ENCODE results near the gene KIF5A.
"Not testable (repeated sequence)": the region's sequence is repeated elsewhere in the genome, so short reads cannot be mapped to it uniquely, and the experiment has no call there.

The KIF5A gene

DNA sequence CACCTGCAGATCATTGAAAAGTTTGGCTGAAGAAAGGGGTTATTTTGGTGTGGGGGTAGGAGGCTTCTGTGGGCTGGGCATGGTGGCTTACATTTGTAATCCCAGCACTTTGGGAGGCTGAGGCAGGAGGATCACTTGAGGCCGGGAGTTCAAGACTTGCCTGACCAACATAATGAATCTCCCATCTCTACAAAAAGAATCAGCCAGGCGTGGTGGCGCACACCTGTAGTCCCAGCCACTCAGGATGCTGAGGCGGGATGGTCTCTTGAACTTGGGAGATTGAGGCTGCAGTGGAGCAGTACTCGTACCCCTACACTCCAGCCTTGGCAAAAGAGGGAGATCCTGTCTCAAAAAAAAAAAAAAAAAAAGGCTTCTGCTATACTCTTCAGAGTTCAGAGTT is 36.6 kb upstream of the KIF5A start:
- no peaks in the 10 kb centered on the region for H3K9me2 ChIP-seq (ENCODE audit: low read depth, low read length)
- no peak overlapping the region for H3K9ac ChIP-seq (ENCODE audit: low read length)
- no peak overlapping the region for H2AFZ ChIP-seq (ENCODE audit: low read length)
- H3K9me3 ChIP-seq (ENCODE audit: low read length) = no peaks in the 10 kb centered on the region
- H3K36me3 ChIP-seq (ENCODE audit: insufficient read depth, low read length) = peaks cover 92% of the 10 kb centered on the region
- H3K4me2 ChIP-seq (ENCODE audit: low read length) = no peak overlapping the region
- 0 out of 2 replicates have a peak, but pooled peaks cover 3% of the 10 kb centered on the region for H3F3A ChIP-seq (ENCODE audit: insufficient read depth, low read length)
- no peak overlapping the region for H3K27ac ChIP-seq (ENCODE audit: low read depth, low read length, poor library complexity, severe bottlenecking)
- H3K4me1 ChIP-seq (ENCODE audit: insufficient read depth, low read length, severe bottlenecking) = peaks cover 2% of the 10 kb centered on the region
- no peak for TF ChIP-seq EZH2 (IDR thresholded peaks at IDR 0.05; ENCODE audit: borderline replicate concordance, low read length)
- TF ChIP-seq, protein P1, sequence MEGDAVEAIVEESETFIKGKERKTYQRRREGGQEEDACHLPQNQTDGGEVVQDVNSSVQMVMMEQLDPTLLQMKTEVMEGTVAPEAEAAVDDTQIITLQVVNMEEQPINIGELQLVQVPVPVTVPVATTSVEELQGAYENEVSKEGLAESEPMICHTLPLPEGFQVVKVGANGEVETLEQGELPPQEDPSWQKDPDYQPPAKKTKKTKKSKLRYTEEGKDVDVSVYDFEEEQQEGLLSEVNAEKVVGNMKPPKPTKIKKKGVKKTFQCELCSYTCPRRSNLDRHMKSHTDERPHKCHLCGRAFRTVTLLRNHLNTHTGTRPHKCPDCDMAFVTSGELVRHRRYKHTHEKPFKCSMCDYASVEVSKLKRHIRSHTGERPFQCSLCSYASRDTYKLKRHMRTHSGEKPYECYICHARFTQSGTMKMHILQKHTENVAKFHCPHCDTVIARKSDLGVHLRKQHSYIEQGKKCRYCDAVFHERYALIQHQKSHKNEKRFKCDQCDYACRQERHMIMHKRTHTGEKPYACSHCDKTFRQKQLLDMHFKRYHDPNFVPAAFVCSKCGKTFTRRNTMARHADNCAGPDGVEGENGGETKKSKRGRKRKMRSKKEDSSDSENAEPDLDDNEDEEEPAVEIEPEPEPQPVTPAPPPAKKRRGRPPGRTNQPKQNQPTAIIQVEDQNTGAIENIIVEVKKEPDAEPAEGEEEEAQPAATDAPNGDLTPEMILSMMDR (IDR thresholded peaks at IDR 0.05; ENCODE audit: low read length) = no peak
- H4K20me1 ChIP-seq (ENCODE audit: insufficient read depth, low read length) = no peaks in the 10 kb centered on the region
- H3K79me2 ChIP-seq (ENCODE audit: insufficient read depth, low read length) = no peaks in the 10 kb centered on the region
- H3K27me3 ChIP-seq (ENCODE audit: insufficient read depth, low read length) = no peaks in the 10 kb centered on the region
- H3K4me3 ChIP-seq (ENCODE audit: low read depth, low read length, poor library complexity, severe bottlenecking) = no peak overlapping the region

DNA sequence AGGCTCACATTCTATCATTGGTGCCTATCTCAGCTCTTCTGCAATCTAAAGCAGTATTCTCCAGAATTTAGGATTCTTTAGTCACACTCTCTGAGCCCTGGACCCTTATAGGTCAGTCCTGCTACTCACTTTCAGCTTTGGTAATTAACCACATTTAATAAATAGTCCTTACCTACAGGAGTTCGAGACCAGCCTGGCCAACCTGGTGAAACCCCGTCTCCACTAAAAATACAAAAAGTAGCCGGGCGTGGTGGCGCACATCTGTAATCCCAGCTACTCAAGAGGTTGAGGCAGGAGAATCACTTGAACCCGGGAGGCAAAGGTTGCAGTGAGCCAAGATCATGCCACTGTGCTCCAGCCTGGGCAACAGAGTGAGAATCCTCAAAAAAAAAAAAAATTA is 36.2 kb upstream of the KIF5A start:
- H3K9me3 ChIP-seq (ENCODE audit: low read length); H3K9me2 ChIP-seq (ENCODE audit: low read depth, low read length); H3F3A ChIP-seq (ENCODE audit: insufficient read depth, low read length); H3K4me3 ChIP-seq (ENCODE audit: low read depth, low read length, poor library complexity, severe bottlenecking); H2AFZ ChIP-seq (ENCODE audit: low read length); H3K79me2 ChIP-seq (ENCODE audit: insufficient read depth, low read length); H3K4me2 ChIP-seq (ENCODE audit: low read length); H3K4me1 ChIP-seq (ENCODE audit: insufficient read depth, low read length, severe bottlenecking); H3K27ac ChIP-seq (ENCODE audit: low read depth, low read length, poor library complexity, severe bottlenecking); H3K9ac ChIP-seq (ENCODE audit: low read length); H4K20me1 ChIP-seq (ENCODE audit: insufficient read depth, low read length); H3K27me3 ChIP-seq (ENCODE audit: insufficient read depth, low read length): not testable (repeated sequence)
- peaks cover 94% of the 10 kb centered on the region for H3K36me3 ChIP-seq (ENCODE audit: insufficient read depth, low read length)

DNA sequence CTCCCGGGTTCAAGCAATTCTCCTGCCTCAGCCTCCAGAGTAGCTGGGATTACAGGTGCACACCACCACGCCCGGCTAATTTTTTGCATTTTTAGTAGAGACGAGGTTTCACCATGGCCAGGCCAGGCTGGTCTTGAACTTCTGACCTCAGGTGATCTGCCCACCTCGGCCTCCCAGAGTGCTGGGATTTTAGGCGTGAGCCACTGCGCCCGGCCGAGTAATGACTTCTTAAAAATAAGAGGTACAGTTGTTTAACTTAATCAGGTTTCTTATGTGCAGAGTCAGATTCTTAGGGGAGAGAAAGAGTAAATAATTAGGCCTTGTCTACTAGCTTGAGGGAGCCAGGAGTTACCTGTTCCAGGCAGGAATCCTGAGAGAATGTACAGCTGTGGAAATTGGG is 35.6 kb upstream of the KIF5A start:
- H3K4me1 ChIP-seq (ENCODE audit: insufficient read depth, low read length, severe bottlenecking) = peaks cover 12% of the 10 kb centered on the region
- H3K9me3 ChIP-seq (ENCODE audit: low read length); H3F3A ChIP-seq (ENCODE audit: insufficient read depth, low read length): not testable (repeated sequence)

DNA sequence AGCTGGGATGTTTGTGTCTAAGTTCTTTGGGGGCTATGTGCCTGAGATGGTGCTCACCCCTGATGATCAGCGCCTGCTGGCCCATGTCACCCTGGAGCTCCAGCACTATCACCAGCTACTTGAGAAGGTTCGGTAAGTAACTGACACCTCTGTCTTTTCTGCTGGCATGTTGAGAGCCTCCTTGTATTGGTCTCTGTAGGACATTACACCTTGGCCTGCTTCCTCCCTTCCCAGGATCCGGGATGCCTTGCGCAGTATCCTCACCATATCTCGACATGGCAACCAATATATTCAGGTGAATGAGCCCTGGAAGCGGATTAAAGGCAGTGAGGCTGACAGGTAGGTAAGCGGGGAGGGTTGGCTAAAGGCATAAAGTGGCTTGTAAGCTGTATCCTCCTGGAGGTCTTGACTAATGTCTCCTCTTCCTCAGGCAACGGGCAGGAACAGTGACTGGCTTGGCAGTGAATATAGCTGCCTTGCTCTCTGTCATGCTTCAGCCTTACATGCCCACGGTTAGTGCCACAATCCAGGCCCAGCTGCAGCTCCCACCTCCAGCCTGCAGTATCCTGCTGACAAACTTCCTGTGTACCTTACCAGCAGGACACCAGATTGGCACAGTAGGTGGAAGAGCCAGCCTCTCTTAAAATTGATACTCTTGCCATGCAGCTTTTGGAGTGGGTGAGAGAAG is 35.0 kb upstream of the KIF5A start:
- no peak overlapping the region for H2AFZ ChIP-seq (ENCODE audit: low read length)
- no peak overlapping the region for H3K4me2 ChIP-seq (ENCODE audit: low read length)
- H4K20me1 ChIP-seq (ENCODE audit: insufficient read depth, low read length) = no peaks in the 10 kb centered on the region
- no peaks in the 10 kb centered on the region for H3K9me2 ChIP-seq (ENCODE audit: low read depth, low read length)
- H3K79me2 ChIP-seq (ENCODE audit: insufficient read depth, low read length) = peaks cover 11% of the 10 kb centered on the region
- peaks cover 16% of the 10 kb centered on the region for H3K4me1 ChIP-seq (ENCODE audit: insufficient read depth, low read length, severe bottlenecking)
- TF ChIP-seq, protein P1 (IDR thresholded peaks at IDR 0.05; ENCODE audit: low read length) = no peak
- no peak for TF ChIP-seq EZH2 (IDR thresholded peaks at IDR 0.05; ENCODE audit: borderline replicate concordance, low read length)
- no peak overlapping the region for H3K27ac ChIP-seq (ENCODE audit: low read depth, low read length, poor library complexity, severe bottlenecking)
- no peaks in the 10 kb centered on the region for H3K27me3 ChIP-seq (ENCODE audit: insufficient read depth, low read length)
- H3K9me3 ChIP-seq (ENCODE audit: low read length) = no peaks in the 10 kb centered on the region
- H3K4me3 ChIP-seq (ENCODE audit: low read depth, low read length, poor library complexity, severe bottlenecking) = no peak overlapping the region
- peaks cover 91% of the 10 kb centered on the region for H3K36me3 ChIP-seq (ENCODE audit: insufficient read depth, low read length)
- 0 out of 2 replicates have a peak, but pooled peaks cover 3% of the 10 kb centered on the region for H3F3A ChIP-seq (ENCODE audit: insufficient read depth, low read length)
- no peak overlapping the region for H3K9ac ChIP-seq (ENCODE audit: low read length)

More for the DNA sequence above, 35.6 kb upstream of the KIF5A start:
- H4K20me1 ChIP-seq (ENCODE audit: insufficient read depth, low read length); H3K9me2 ChIP-seq (ENCODE audit: low read depth, low read length); H3K4me3 ChIP-seq (ENCODE audit: low read depth, low read length, poor library complexity, severe bottlenecking); H3K79me2 ChIP-seq (ENCODE audit: insufficient read depth, low read length); H2AFZ ChIP-seq (ENCODE audit: low read length); H3K4me2 ChIP-seq (ENCODE audit: low read length); H3K27ac ChIP-seq (ENCODE audit: low read depth, low read length, poor library complexity, severe bottlenecking); H3K9ac ChIP-seq (ENCODE audit: low read length); H3K27me3 ChIP-seq (ENCODE audit: insufficient read depth, low read length): not testable (repeated sequence)
- H3K36me3 ChIP-seq (ENCODE audit: insufficient read depth, low read length) = peaks cover 94% of the 10 kb centered on the region

Data from OCI-LY1 (cell line).